ENCODE data around the gene FBXO48.

DNA sequence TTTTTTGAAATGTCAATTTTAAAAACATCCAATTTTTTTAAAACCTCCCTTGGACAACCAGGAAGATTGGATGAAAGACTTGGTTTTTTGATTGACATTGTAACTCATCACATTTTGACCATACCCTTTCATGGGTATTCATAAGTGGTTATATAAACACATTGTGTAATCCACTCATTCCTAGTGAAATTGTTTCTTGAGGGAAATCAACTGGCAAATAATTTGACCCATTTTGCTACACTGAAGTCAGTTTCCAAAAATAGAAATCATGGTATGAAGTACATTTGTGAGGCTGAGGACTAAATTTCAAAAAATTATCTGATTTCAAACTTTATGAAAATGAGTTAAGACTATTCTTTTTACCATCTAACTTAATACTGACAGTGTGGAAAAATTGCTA is 31.5 kb downstream of the FBXO48 start:
- TF ChIP-seq EP300 (IDR thresholded peaks at IDR 0.05), result no peak
- TF ChIP-seq CTCF (IDR thresholded peaks at IDR 0.05), result no peak
- TF ChIP-seq POLR2A (IDR thresholded peaks at IDR 0.05), result no peak
